ENCODE results near the gene MKNK1.

Gene MKNK1

GRCh38 chr1:46510341-46510997 is 93.6 kb downstream of the MKNK1 start:
- Histone ChIP-seq H3K79me2 (ENCODE audit: control insufficient read depth, low read length) (no peaks in the 10 kb centered on the region), H3F3A (ENCODE audit: control insufficient read depth, insufficient read depth) (no peaks in the 10 kb centered on the region), H3K9me2 (replicated peaks; ENCODE audit: control insufficient read depth, low read length) (no peaks in the 10 kb centered on the region), H3K4me1 (ENCODE audit: control insufficient read depth, low read length) (no peaks in the 10 kb centered on the region), H4K20me1 (ENCODE audit: control insufficient read depth, insufficient read depth, low read depth, low read length) (no peaks in the 10 kb centered on the region), H3K4me3 (ENCODE audit: low read length) (no peak overlapping the region), H3K4me2 (ENCODE audit: low read length) (no peak overlapping the region), H3K9me3 (ENCODE audit: control insufficient read depth, insufficient read depth, low read length) (no peaks in the 10 kb centered on the region), H3K27ac (ENCODE audit: low read depth, low read length) (no peak overlapping the region), H3K36me3 (ENCODE audit: control insufficient read depth, low read length) (no peaks in the 10 kb centered on the region), H3K27me3 (ENCODE audit: control insufficient read depth, low read length) (peaks cover 14% of the 10 kb centered on the region; the same call in 1 of the 2 replicates)
- TF ChIP-seq, protein P1, sequence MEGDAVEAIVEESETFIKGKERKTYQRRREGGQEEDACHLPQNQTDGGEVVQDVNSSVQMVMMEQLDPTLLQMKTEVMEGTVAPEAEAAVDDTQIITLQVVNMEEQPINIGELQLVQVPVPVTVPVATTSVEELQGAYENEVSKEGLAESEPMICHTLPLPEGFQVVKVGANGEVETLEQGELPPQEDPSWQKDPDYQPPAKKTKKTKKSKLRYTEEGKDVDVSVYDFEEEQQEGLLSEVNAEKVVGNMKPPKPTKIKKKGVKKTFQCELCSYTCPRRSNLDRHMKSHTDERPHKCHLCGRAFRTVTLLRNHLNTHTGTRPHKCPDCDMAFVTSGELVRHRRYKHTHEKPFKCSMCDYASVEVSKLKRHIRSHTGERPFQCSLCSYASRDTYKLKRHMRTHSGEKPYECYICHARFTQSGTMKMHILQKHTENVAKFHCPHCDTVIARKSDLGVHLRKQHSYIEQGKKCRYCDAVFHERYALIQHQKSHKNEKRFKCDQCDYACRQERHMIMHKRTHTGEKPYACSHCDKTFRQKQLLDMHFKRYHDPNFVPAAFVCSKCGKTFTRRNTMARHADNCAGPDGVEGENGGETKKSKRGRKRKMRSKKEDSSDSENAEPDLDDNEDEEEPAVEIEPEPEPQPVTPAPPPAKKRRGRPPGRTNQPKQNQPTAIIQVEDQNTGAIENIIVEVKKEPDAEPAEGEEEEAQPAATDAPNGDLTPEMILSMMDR (IDR thresholded peaks at IDR 0.05; ENCODE audit: low read depth, low read length, poor library complexity, severe bottlenecking): no peak
- TF ChIP-seq EZH2phosphoT487 (IDR thresholded peaks at IDR 0.05; ENCODE audit: borderline replicate concordance, low read length): no peak

GRCh38 chr1:46508757-46509156 is 95.3 kb downstream of the MKNK1 start:
- Histone ChIP-seq H3K27me3 (ENCODE audit: control insufficient read depth, low read length) (peaks cover 7% of the 10 kb centered on the region; the same call in 1 of the 2 replicates), H3K4me1 (ENCODE audit: control insufficient read depth, low read length) (no peaks in the 10 kb centered on the region), H3K27ac (ENCODE audit: low read depth, low read length) (no peak overlapping the region), H3F3A (ENCODE audit: control insufficient read depth, insufficient read depth) (no peaks in the 10 kb centered on the region), H3K4me2 (ENCODE audit: low read length) (no peak overlapping the region), H3K36me3 (ENCODE audit: control insufficient read depth, low read length) (no peaks in the 10 kb centered on the region), H3K79me2 (ENCODE audit: control insufficient read depth, low read length) (no peaks in the 10 kb centered on the region), H4K20me1 (ENCODE audit: control insufficient read depth, insufficient read depth, low read depth, low read length) (no peaks in the 10 kb centered on the region), H3K9me3 (ENCODE audit: control insufficient read depth, insufficient read depth, low read length) (no peaks in the 10 kb centered on the region), H3K9me2 (replicated peaks; ENCODE audit: control insufficient read depth, low read length) (no peaks in the 10 kb centered on the region), H3K4me3 (ENCODE audit: low read length) (no peak overlapping the region)
- TF ChIP-seq EZH2phosphoT487 (IDR thresholded peaks at IDR 0.05; ENCODE audit: borderline replicate concordance, low read length): no peak
- TF ChIP-seq, protein P1 (IDR thresholded peaks at IDR 0.05; ENCODE audit: low read depth, low read length, poor library complexity, severe bottlenecking): no peak

Data from DOHH2 (cell line).